Neuronal stem cell (in vitro differentiated cells): Measurements from ENCODE around the gene NUDT6.

Source experiments
- DNase-seq: peaks from one replicate; pipeline ENCODE4 v3.0.0-alpha.2; 2013; ENCODE audit warnings: low spot score
- H2AFZ ChIP-seq: one replicate; pipeline ENCODE4 v1.6.1; 2013; ENCODE audit warnings: mild to moderate bottlenecking, low read length, inconsistent platforms
- H2AK5ac ChIP-seq: 2 replicates; pipeline ENCODE4 v1.6.1; 2013; ENCODE audit warnings: low read depth, mild to moderate bottlenecking, inconsistent platforms, low read length, moderate library complexity, mixed read lengths
- H2BK120ac ChIP-seq: 2 replicates; pipeline ENCODE4 v1.6.1; 2013; ENCODE audit warnings: low read depth, mild to moderate bottlenecking, inconsistent platforms, low read length, moderate library complexity, mixed read lengths
- H2BK12ac ChIP-seq: one replicate; pipeline ENCODE4 v1.6.1; 2013; ENCODE audit warnings: low read length, inconsistent platforms
- H2BK15ac ChIP-seq: 2 replicates; pipeline ENCODE4 v1.6.1; 2013; ENCODE audit warnings: mild to moderate bottlenecking, low read length, inconsistent platforms, mixed read lengths
- H2BK5ac ChIP-seq: one replicate; pipeline ENCODE4 v1.6.1; 2013; ENCODE audit warnings: inconsistent platforms, mild to moderate bottlenecking, low read length, moderate library complexity
- H3K14ac ChIP-seq: one replicate; pipeline ENCODE4 v1.6.1; 2013; ENCODE audit warnings: low read length, inconsistent platforms
- H3K18ac ChIP-seq: 2 replicates; pipeline ENCODE4 v1.6.1; 2013; ENCODE audit warnings: low read length, inconsistent platforms
- H3K23ac ChIP-seq: 2 replicates; pipeline ENCODE4 v1.6.1; 2013; ENCODE audit warnings: low read depth, mild to moderate bottlenecking, mixed read lengths, low read length, inconsistent platforms; ENCODE audit not compliant: poor library complexity
- H3K27ac ChIP-seq: replicated peaks from 3 replicates; pipeline ENCODE4 v1.5.1; 2013; ENCODE audit warnings: low read length, inconsistent platforms
- H3K27me3 ChIP-seq, 3 experiments: 2 replicates each; pipeline ENCODE4 v1.6.1; 2013; ENCODE audit warnings: low read length in 3 of 3, mild to moderate bottlenecking in 2 of 3, inconsistent platforms in 1 of 3, low read depth in 1 of 3, mixed read lengths in 1 of 3, moderate library complexity in 1 of 3; ENCODE audit not compliant: control insufficient read depth in 3 of 3, insufficient read depth in 3 of 3
- H3K36me3 ChIP-seq, 2 donors: replicated peaks in 1 of 2; 2 replicates each; pipeline ENCODE4 v1.6.1; 2013; ENCODE audit warnings: low read length in 2 of 2; ENCODE audit not compliant: control insufficient read depth in 2 of 2, insufficient read depth in 2 of 2
- H3K4ac ChIP-seq: 2 replicates; pipeline ENCODE4 v1.6.1; 2013; ENCODE audit warnings: inconsistent platforms, mild to moderate bottlenecking, low read length, moderate library complexity
- H3K4me1 ChIP-seq, 2 donors: 1 replicate in 1 of 2; 2 replicates in 1 of 2; pipeline ENCODE4 v1.6.1; 2013; ENCODE audit warnings: low read length in 2 of 2, low read depth in 1 of 2; ENCODE audit not compliant: control insufficient read depth in 2 of 2, insufficient read depth in 1 of 2
- H3K4me2 ChIP-seq: one replicate; pipeline ENCODE4 v1.6.1; 2013; ENCODE audit warnings: mild to moderate bottlenecking, low read length, inconsistent platforms; ENCODE audit not compliant: insufficient read depth, poor library complexity, severe bottlenecking
- H3K4me3 ChIP-seq, 2 donors: 2 replicates each; pipeline ENCODE4 v1.5.1; 2013; ENCODE audit warnings: low read length in 2 of 2, mild to moderate bottlenecking in 2 of 2, inconsistent platforms in 1 of 2, moderate library complexity in 1 of 2
- H3K79me1 ChIP-seq: one replicate; pipeline ENCODE4 v1.6.1; 2013; ENCODE audit warnings: low read depth, mild to moderate bottlenecking, inconsistent platforms, low read length, moderate library complexity
- H3K9ac ChIP-seq: one replicate; pipeline ENCODE4 v1.6.1; 2013; ENCODE audit warnings: mild to moderate bottlenecking, low read depth, low read length, inconsistent platforms; ENCODE audit not compliant: poor library complexity
- H3K9me3 ChIP-seq, 2 donors: replicated peaks in 1 of 2; 2 replicates each; pipeline versions ENCODE3 to v1.6.1; 2013; ENCODE audit warnings: low read length in 2 of 2, mild to moderate bottlenecking in 2 of 2, inconsistent platforms in 1 of 2, low read depth in 1 of 2, mixed read lengths in 1 of 2, moderate library complexity in 1 of 2; ENCODE audit not compliant: control insufficient read depth in 2 of 2, insufficient read depth in 1 of 2
- H4K8ac ChIP-seq: one replicate; pipeline ENCODE4 v1.6.1; 2013; ENCODE audit warnings: low read depth, mild to moderate bottlenecking, inconsistent platforms, low read length, moderate library complexity
- H4K91ac ChIP-seq: one replicate; pipeline ENCODE4 v1.6.1; 2013; ENCODE audit warnings: low read length, low read depth, mild to moderate bottlenecking, inconsistent platforms; ENCODE audit not compliant: poor library complexity
- WGBS, 2 donors: extraction: QIAGEN DNeasy Blood & Tissue Kit; methylation state at CpG; one replicate each; pipeline ENCODE4 v1.1.7; 2013; ENCODE audit warnings: missing lambda C conversion rate in 2 of 2, mixed read lengths in 1 of 2; ENCODE audit not compliant: insufficient read length in 2 of 2, insufficient replicate concordance in 1 of 2; ENCODE audit errors: extremely low coverage in 2 of 2; 5-methylcytosine and 5-hydroxymethylcytosine counted together

Gene NUDT6

DNA sequence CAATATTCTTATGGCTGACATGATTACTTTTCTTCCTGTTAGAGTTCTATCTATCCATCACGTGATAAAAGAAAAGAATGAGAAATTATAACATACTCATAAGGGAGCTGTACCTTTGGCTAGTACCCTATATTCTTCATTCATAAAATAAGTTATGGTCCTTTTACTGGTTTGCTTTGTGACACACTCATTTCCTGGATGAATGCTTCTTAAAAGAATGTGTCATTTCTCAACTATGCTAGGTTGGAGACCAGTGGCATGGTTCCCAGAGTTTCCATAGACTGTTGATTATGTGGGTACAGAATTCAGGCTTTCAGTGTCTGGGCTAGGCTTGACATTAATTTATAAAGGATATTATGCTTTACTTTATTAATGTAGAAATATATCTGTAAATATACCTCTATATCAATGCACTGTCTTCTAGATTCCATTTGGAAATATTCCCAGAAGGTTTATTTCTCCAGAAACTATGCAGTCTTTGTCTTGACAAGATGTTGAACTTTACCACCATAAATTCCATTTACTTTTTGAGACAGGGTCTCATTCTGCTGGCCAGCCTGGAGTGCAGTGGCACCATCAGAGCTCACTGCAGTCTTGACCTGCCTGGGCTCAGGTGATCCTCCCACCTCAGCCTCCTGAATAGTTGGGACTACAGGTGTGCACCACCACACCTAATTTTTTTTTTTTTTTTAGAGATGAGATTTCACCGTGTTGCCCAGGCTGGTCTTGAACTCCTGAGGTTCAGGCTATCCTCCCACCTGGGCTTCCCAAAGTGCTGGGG is 23.8 kb downstream of the NUDT6 start:
- no peak overlapping the region for H3K14ac ChIP-seq
- H3K4me1 ChIP-seq, result no peaks in the 10 kb centered on the region
- DNase-seq, result no peak
- no peaks in the 10 kb centered on the region for H3K27me3 ChIP-seq
- no peak overlapping the region for H3K27ac ChIP-seq
- H2BK12ac ChIP-seq, result no peak overlapping the region
- H2AFZ ChIP-seq, result no peak overlapping the region
- no CpG with 5 or more reads among the region's 2 CpGs for WGBS, 2 donors
- H3K9me3 ChIP-seq, result no peaks in the 10 kb centered on the region
- H2BK120ac ChIP-seq, result no peak overlapping the region
- no peak overlapping the region for H3K9ac ChIP-seq
- no peak overlapping the region for H3K23ac ChIP-seq
- H4K91ac ChIP-seq, result no peak overlapping the region
- H3K36me3 ChIP-seq, result peaks cover 0 to 38% of the 10 kb centered on the region in 2 donors
- H4K8ac ChIP-seq, result no peak overlapping the region
- no peak overlapping the region for H2BK15ac ChIP-seq
- H3K4me3 ChIP-seq, result no peak overlapping the region
- no peak overlapping the region for H3K4me2 ChIP-seq
- no peak overlapping the region for H3K4ac ChIP-seq
- no peak overlapping the region for H2AK5ac ChIP-seq
- no peaks in the 10 kb centered on the region for H3K79me1 ChIP-seq
- H3K18ac ChIP-seq, result no peak overlapping the region
- no peak overlapping the region for H2BK5ac ChIP-seq

DNA sequence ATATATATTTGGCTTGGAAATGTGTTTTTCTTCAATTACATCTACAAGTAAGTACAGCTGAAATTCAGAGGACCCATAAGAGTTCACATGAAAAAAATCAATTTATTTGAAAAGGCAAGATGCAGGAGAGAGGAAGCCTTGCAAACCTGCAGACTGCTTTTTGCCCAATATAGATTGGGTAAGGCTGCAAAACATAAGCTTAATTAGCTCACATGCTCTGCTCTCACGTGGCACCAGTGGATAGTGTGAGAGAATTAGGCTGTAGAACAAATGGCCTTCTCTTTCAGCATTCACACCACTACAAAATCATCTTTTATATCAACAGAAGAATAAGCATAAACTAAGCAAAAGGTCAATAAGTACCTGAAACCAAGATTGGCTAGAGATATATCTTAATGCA is 26.1 kb downstream of the NUDT6 start:
- H3K27ac ChIP-seq, result no peak overlapping the region
- no peak overlapping the region for H3K23ac ChIP-seq
- no peak overlapping the region for H2BK120ac ChIP-seq
- H3K4me3 ChIP-seq, result no peak overlapping the region
- H3K27me3 ChIP-seq, result no peaks in the 10 kb centered on the region
- no peak overlapping the region for H2BK5ac ChIP-seq
- H3K4ac ChIP-seq, result no peak overlapping the region
- peaks cover 3 to 54% of the 10 kb centered on the region in 2 donors for H3K36me3 ChIP-seq
- H2AFZ ChIP-seq, result no peak overlapping the region
- WGBS, 2 donors, result no CpG with 5 or more reads among the region's 1 CpG
- H4K8ac ChIP-seq, result no peak overlapping the region
- no peak overlapping the region for H4K91ac ChIP-seq
- no peak overlapping the region for H3K4me2 ChIP-seq
- H3K18ac ChIP-seq, result no peak overlapping the region
- no peaks in the 10 kb centered on the region for H3K9me3 ChIP-seq
- no peak overlapping the region for H2BK12ac ChIP-seq
- no peak overlapping the region for H2BK15ac ChIP-seq
- H3K14ac ChIP-seq, result no peak overlapping the region
- H2AK5ac ChIP-seq, result no peak overlapping the region
- H3K4me1 ChIP-seq, result no peaks in the 10 kb centered on the region
- no peak for DNase-seq
- H3K9ac ChIP-seq, result no peak overlapping the region
- no peaks in the 10 kb centered on the region for H3K79me1 ChIP-seq

DNA sequence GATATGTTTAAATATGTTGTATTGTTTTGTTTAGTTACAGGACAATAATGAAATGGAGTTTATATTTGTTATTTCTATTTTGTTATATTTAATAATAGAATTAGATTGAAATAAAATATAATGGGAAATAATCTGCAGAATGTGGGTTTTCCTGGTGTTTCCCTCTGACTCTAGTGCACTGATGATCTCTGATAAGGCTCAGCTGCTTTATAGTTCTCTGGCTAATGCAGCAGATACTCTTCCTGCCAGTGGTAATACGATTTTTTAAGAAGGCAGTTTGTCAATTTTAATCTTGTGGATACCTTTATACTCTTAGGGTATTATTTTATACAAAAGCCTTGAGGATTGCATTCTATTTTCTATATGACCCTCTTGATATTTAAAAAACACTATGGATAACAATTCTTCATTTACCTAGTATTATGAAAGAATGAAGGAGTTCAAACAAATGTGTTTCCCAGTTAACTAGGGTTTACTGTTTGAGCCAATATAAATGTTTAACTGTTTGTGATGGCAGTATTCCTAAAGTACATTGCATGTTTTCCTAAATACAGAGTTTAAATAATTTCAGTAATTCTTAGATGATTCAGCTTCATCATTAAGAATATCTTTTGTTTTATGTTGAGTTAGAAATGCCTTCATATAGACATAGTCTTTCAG is 26.9 kb downstream of the NUDT6 start:
- no peak for DNase-seq
- no peaks in the 10 kb centered on the region for H3K79me1 ChIP-seq
- H3K4me3 ChIP-seq, result no peak overlapping the region
- H3K23ac ChIP-seq, result no peak overlapping the region
- H3K36me3 ChIP-seq, result peaks cover 3 to 56% of the 10 kb centered on the region in 2 donors
- no peak overlapping the region for H4K8ac ChIP-seq
- H3K4ac ChIP-seq, result no peak overlapping the region
- no peak overlapping the region for H2AFZ ChIP-seq
- H3K9ac ChIP-seq, result no peak overlapping the region
- no peak overlapping the region for H2BK120ac ChIP-seq
- H3K27me3 ChIP-seq, result no peaks in the 10 kb centered on the region
- H4K91ac ChIP-seq, result no peak overlapping the region
- no peak overlapping the region for H2BK15ac ChIP-seq
- H3K4me1 ChIP-seq, result no peaks in the 10 kb centered on the region
- no CpG with 5 or more reads among the region's 1 CpG for WGBS, 2 donors
- H2AK5ac ChIP-seq, result no peak overlapping the region
- H3K18ac ChIP-seq, result no peak overlapping the region
- H3K4me2 ChIP-seq, result no peak overlapping the region
- H3K27ac ChIP-seq, result no peak overlapping the region
- no peak overlapping the region for H2BK5ac ChIP-seq
- no peak overlapping the region for H2BK12ac ChIP-seq
- no peak overlapping the region for H3K14ac ChIP-seq
- no peaks in the 10 kb centered on the region for H3K9me3 ChIP-seq

DNA sequence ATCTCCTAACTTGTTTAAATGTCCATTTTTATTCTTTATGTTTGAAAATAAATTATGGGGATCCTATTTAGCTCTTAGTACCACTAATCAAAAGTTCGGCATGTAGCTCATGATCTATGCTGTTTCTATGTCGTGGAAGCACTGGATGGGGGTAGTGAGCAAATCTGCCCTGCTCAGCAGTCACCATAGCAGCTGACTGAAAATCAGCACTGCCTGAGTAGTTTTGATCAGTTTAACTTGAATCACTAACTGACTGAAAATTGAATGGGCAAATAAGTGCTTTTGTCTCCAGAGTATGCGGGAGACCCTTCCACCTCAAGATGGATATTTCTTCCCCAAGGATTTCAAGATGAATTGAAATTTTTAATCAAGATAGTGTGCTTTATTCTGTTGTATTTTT is 27.6 kb downstream of the NUDT6 start:
- no peak overlapping the region for H3K4me2 ChIP-seq

More for the DNA sequence above, 27.6 kb downstream of the NUDT6 start:
- no peak for DNase-seq
- Histone ChIP-seq H3K4me1 (no peaks in the 10 kb centered on the region), H2BK15ac (no peak overlapping the region), H2AFZ (no peak overlapping the region), H4K8ac (no peak overlapping the region), H3K9ac (no peak overlapping the region), H2BK5ac (no peak overlapping the region), H3K14ac (no peak overlapping the region), H3K79me1 (no peaks in the 10 kb centered on the region), H3K36me3 (peaks cover 3 to 56% of the 10 kb centered on the region in 2 donors), H4K91ac (no peak overlapping the region), H2BK12ac (no peak overlapping the region), H2AK5ac (no peak overlapping the region), H3K23ac (no peak overlapping the region), H3K27ac (no peak overlapping the region), H3K18ac (no peak overlapping the region), H3K27me3 (no peaks in the 10 kb centered on the region), H3K4me3 (no peak overlapping the region), H2BK120ac (no peak overlapping the region), H3K4ac (no peak overlapping the region), H3K9me3 (no peaks in the 10 kb centered on the region)
- WGBS, 2 donors, result no CpG with 5 or more reads among the region's 3 CpGs
